ENCODE data around the gene NHSL2.

NHSL2 gene

GRCh38 chrX:72117636-72118210 is 207.1 kb downstream of the NHSL2 start:
- no peak for DNase-seq

GRCh38 chrX:72120837-72121236 is 210.2 kb downstream of the NHSL2 start:
- no peak for DNase-seq

- peak; percentile 39 for DNase-seq
Measured at GRCh38 chrX:72121383-72121782, 210.7 kb downstream of the NHSL2 start.

GRCh38 chrX:72122621-72123337 is 212.1 kb downstream of the NHSL2 start:
- no peak for DNase-seq

- DNase-seq: no peak
Measured at GRCh38 chrX:72123471-72124185, 213.0 kb downstream of the NHSL2 start.

GRCh38 chrX:72124540-72125201 is 214.0 kb downstream of the NHSL2 start:
- DNase-seq: no peak

GRCh38 chrX:72125331-72126047 is 214.8 kb downstream of the NHSL2 start:
- DNase-seq: no peak

- DNase-seq: no peak
Measured at GRCh38 chrX:72126048-72126415, 215.4 kb downstream of the NHSL2 start.

GRCh38 chrX:72126539-72127140 is 216.0 kb downstream of the NHSL2 start:
- DNase-seq: peak; percentile 86

GRCh38 chrX:72127332-72127731 is 216.7 kb downstream of the NHSL2 start:
- no peak for DNase-seq

GRCh38 chrX:72128183-72128834 is 217.7 kb downstream of the NHSL2 start:
- DNase-seq: no peak

GRCh38 chrX:72128881-72129280 is 218.2 kb downstream of the NHSL2 start:
- no peak for DNase-seq

GRCh38 chrX:72129661-72130060 is 219.0 kb downstream of the NHSL2 start:
- DNase-seq: no peak

- DNase-seq: no peak
Measured at GRCh38 chrX:72130156-72130761, 219.6 kb downstream of the NHSL2 start.

- no peak for DNase-seq
Measured at GRCh38 chrX:72130762-72131250, 220.2 kb downstream of the NHSL2 start.

- DNase-seq: peak; percentile 66
Measured at GRCh38 chrX:72131317-72132294, 221.0 kb downstream of the NHSL2 start, which contains the start of gene RTL5. Gene RTL5, minus strand, starts transcription at chrX:72131915.

- DNase-seq: no peak
Measured at GRCh38 chrX:72132456-72132855, 221.8 kb downstream of the NHSL2 start.

GRCh38 chrX:72133851-72134546 is 223.4 kb downstream of the NHSL2 start:
- no peak for DNase-seq

GRCh38 chrX:72137846-72138495 is 227.3 kb downstream of the NHSL2 start:
- DNase-seq: no peak
